IMR-90 (cell line): Measurements from ENCODE around the gene ATXN3. TPM values are rescaled to one million over a fixed set of nuclear protein-coding genes. Genes with fewer than 3 reads are reported as not detected.
A peak's percentile ranks its signal among the peaks of the same experiment; 100 is the strongest.

Experiments
- ATAC-seq: fragments of 200-7000 bp; cut with Tn5 transposase; 2 replicates; pipeline ENCODE4 v1.9.1; 2020; ENCODE audit warnings: low read depth, mild to moderate bottlenecking, moderate library complexity
- BruUV-seq: library from RNA; stranded (reverse); fragments of 400-500 nt; replicated peaks from 2 replicates; lab custom pipeline; 2021; lab: Mats Ljungman, UMichigan
- CTCF ChIA-PET: fragments of 300-600 bp; formaldehyde crosslinking; extraction: SDS; loops from one replicate; lab custom pipeline; 2021; ENCODE audit warnings: antibody characterized with exemption; lab: Yijun Ruan, JAX
- POLR2A ChIA-PET: fragments of 300-600 bp; sonication (Branson Sonifier 250); formaldehyde crosslinking; loops from one replicate; lab custom pipeline; 2022; ENCODE audit warnings: antibody characterized with exemption; ENCODE audit not compliant: unreplicated experiment; lab: Charles Lee
- DNase-seq: peaks from one replicate; pipeline ENCODE4 v3.0.0; 2013
- H2AFZ ChIP-seq: replicated peaks from 2 replicates; pipeline ENCODE3; 2013; ENCODE audit warnings: low read length, mild to moderate bottlenecking; ENCODE audit not compliant: poor library complexity
- H2AK5ac ChIP-seq: 2 replicates; pipeline ENCODE4 v1.6.1; 2013; ENCODE audit warnings: low read depth, low read length, inconsistent platforms
- H2AK9ac ChIP-seq: replicated peaks from 2 replicates; pipeline ENCODE3; 2013; ENCODE audit warnings: mild to moderate bottlenecking, low read depth, low read length, moderate library complexity; ENCODE audit not compliant: poor library complexity
- H2BK120ac ChIP-seq: 2 replicates; pipeline ENCODE4 v1.6.1; 2013; ENCODE audit warnings: low read depth, low read length, inconsistent platforms
- H2BK15ac ChIP-seq: 3 replicates; pipeline ENCODE4 v1.6.1; 2013; ENCODE audit warnings: low read depth, low read length, inconsistent platforms
- H2BK20ac ChIP-seq: 2 replicates; pipeline ENCODE4 v1.6.1; 2013; ENCODE audit warnings: low read depth, mild to moderate bottlenecking, inconsistent platforms, low read length, moderate library complexity
- H2BK5ac ChIP-seq: 2 replicates; pipeline ENCODE4 v1.6.1; 2013; ENCODE audit warnings: mild to moderate bottlenecking, low read depth, low read length, inconsistent platforms; ENCODE audit not compliant: poor library complexity, severe bottlenecking
- H3K14ac ChIP-seq: replicated peaks from 2 replicates; pipeline ENCODE4 v1.6.1; 2013; ENCODE audit warnings: low read depth, low read length, inconsistent platforms
- H3K18ac ChIP-seq: 2 replicates; pipeline ENCODE4 v1.6.1; 2013; ENCODE audit warnings: low read depth, low read length, control low read depth
- H3K23ac ChIP-seq: 2 replicates; pipeline ENCODE4 v1.6.1; 2013; ENCODE audit warnings: low read depth, low read length, inconsistent platforms
- H3K27ac ChIP-seq: 2 replicates; pipeline ENCODE4 v1.5.1; 2013; ENCODE audit warnings: mild to moderate bottlenecking, control low read depth, low read length; ENCODE audit not compliant: insufficient read depth
- H3K27me3 ChIP-seq: 2 replicates; pipeline ENCODE4 v1.6.1; 2013; ENCODE audit warnings: low read length; ENCODE audit not compliant: control insufficient read depth, insufficient read depth
- H3K36me3 ChIP-seq: 2 replicates; pipeline ENCODE4 v1.6.1; 2013; ENCODE audit warnings: low read length, mixed read lengths; ENCODE audit not compliant: control insufficient read depth, insufficient read depth
- H3K4ac ChIP-seq: 2 replicates; pipeline ENCODE4 v1.6.1; 2013; ENCODE audit warnings: low read depth, low read length, inconsistent platforms
- H3K4me1 ChIP-seq: 2 replicates; pipeline ENCODE4 v1.6.1; 2013; ENCODE audit warnings: low read length, mixed read lengths; ENCODE audit not compliant: control insufficient read depth, insufficient read depth
- H3K4me2 ChIP-seq: 2 replicates; pipeline ENCODE4 v1.6.1; 2013; ENCODE audit warnings: low read depth, mild to moderate bottlenecking, control low read depth, low read length, moderate library complexity
- H3K4me3 ChIP-seq: 2 replicates; pipeline ENCODE4 v1.5.1; 2013; ENCODE audit warnings: low read depth, mild to moderate bottlenecking, control low read depth, low read length, moderate library complexity; ENCODE audit not compliant: insufficient read depth
- H3K56ac ChIP-seq: 2 replicates; pipeline ENCODE4 v1.6.1; 2013; ENCODE audit warnings: low read length, inconsistent platforms; ENCODE audit not compliant: insufficient read depth; ENCODE audit errors: extremely low read depth
- H3K79me1 ChIP-seq, 2 experiments: 2 replicates each; pipeline ENCODE4 v1.6.1; 2013; ENCODE audit warnings: low read length in 2 of 2, inconsistent platforms in 1 of 2, low read depth in 1 of 2
- H3K9ac ChIP-seq: 2 replicates; pipeline ENCODE4 v1.6.1; 2013; ENCODE audit warnings: low read depth, low read length, control low read depth
- H3K9me1 ChIP-seq: 2 replicates; pipeline ENCODE4 v1.6.1; 2013; ENCODE audit warnings: low read length, inconsistent platforms; ENCODE audit not compliant: insufficient read depth
- H3K9me3 ChIP-seq: 2 replicates; pipeline ENCODE4 v1.6.1; 2013; ENCODE audit warnings: low read length; ENCODE audit not compliant: control insufficient read depth, insufficient read depth
- H4K20me1 ChIP-seq: 2 replicates; pipeline ENCODE4 v1.6.1; 2013; ENCODE audit warnings: low read length, inconsistent platforms; ENCODE audit not compliant: insufficient read depth
- H4K5ac ChIP-seq: 2 replicates; pipeline ENCODE4 v1.6.1; 2013; ENCODE audit warnings: mild to moderate bottlenecking, low read depth, low read length, control low read depth
- H4K8ac ChIP-seq, 2 experiments: 2 replicates each; pipeline ENCODE4 v1.6.1; 2013; ENCODE audit warnings: low read depth in 2 of 2, low read length in 2 of 2, control low read depth in 1 of 2, inconsistent platforms in 1 of 2
- H4K91ac ChIP-seq: 2 replicates; pipeline ENCODE4 v1.6.1; 2013; ENCODE audit warnings: low read depth, low read length, inconsistent platforms; ENCODE audit not compliant: insufficient read depth
- BHLHE40 ChIP-seq: fragments of 150-350 bp; IDR thresholded peaks from 2 replicates; pipeline ENCODE4 v1.6.1; 2016; ENCODE audit warnings: mild to moderate bottlenecking, low read depth, low read length
- CEBPB ChIP-seq: IDR thresholded peaks from 2 replicates; pipeline ENCODE4 v1.6.1; 2012; ENCODE audit warnings: low read depth, low read length, improper control_type of control experiment
- MAFK ChIP-seq: IDR thresholded peaks from 2 replicates; pipeline ENCODE4 v1.6.1; 2012; ENCODE audit warnings: low read depth, low read length, improper control_type of control experiment
- MAZ ChIP-seq: IDR thresholded peaks from 2 replicates; pipeline ENCODE4 v1.6.1; 2012; ENCODE audit warnings: low read depth, mild to moderate bottlenecking, low read length, improper control_type of control experiment, moderate library complexity, borderline replicate concordance
- POLR2A ChIP-seq: IDR thresholded peaks from 2 replicates; pipeline ENCODE4 v1.6.1; 2012; ENCODE audit warnings: mild to moderate bottlenecking, low read depth, low read length
- RCOR1 ChIP-seq: IDR thresholded peaks from 2 replicates; pipeline ENCODE4 v1.6.1; 2012; ENCODE audit warnings: mild to moderate bottlenecking, low read length, improper control_type of control experiment; ENCODE audit not compliant: insufficient replicate concordance
- RFX5 ChIP-seq: IDR thresholded peaks from 2 replicates; pipeline ENCODE4 v1.8.0; 2012; ENCODE audit warnings: low read depth, mild to moderate bottlenecking, low read length, moderate library complexity
- WGBS, 2 experiments: methylation state at CpG; one replicate each; pipeline versions ENCODE4 v1.1.5 to v1.1.7; 2013; ENCODE audit warnings: missing lambda C conversion rate in 2 of 2; ENCODE audit not compliant: insufficient read length in 1 of 2; ENCODE audit errors: extremely low coverage in 2 of 2; 5-methylcytosine and 5-hydroxymethylcytosine counted together
- dilution Hi-C: fragments of 300-500 bp; cut with HindIII; formaldehyde crosslinking; loops from one replicate; pipeline ENCODE4 v1.14.3; 2018; ENCODE audit warnings: low sequenced_read_pairs; ENCODE audit not compliant: unreplicated experiment
- in situ Hi-C: fragments of 300-500 bp; cut with MboI; formaldehyde crosslinking; loops from 3 replicates; pipeline ENCODE4 v1.14.3; 2019; ENCODE audit warnings: low sequenced_read_pairs, inconsistent platforms, mixed read lengths
- intact Hi-C: fragments of 100-400 bp; cut with micrococcal nuclease; formaldehyde crosslinking; loops from 2 replicates; pipeline ENCODE4 v1.10.0; 2022
- polyA plus RNA-seq, 3 experiments: library from polyadenylated mRNA; depleted of rRNA; stranded (reverse); fragments of >200 nt; gene quantifications; 2 replicates each; pipeline ENCODE4 v1.2.3, GENCODE V29; 2012; ENCODE audit warnings: low replicate concordance in 1 of 3
- total RNA-seq: library from RNA; depleted of rRNA; stranded (reverse); fragments of >200 nt; gene quantifications from 2 replicates; pipeline ENCODE4 v1.2.3, GENCODE V29; 2012
- TF ChIP-seq, protein P1 (sequence below): fragments of 150-350 bp; IDR thresholded peaks from 2 replicates; pipeline ENCODE4 v1.6.1; 2017; ENCODE audit warnings: mild to moderate bottlenecking, antibody characterized with exemption, low read length, low read depth
- TF ChIP-seq, protein P2 (sequence below): conservative IDR thresholded peaks from 2 replicates; pipeline ENCODE4 v1.5.1; 2012; ENCODE audit warnings: mild to moderate bottlenecking, low read depth, low read length, improper control_type of control experiment
- TF ChIP-seq, protein P3 (sequence below): fragments of 150-350 bp; IDR thresholded peaks from 2 replicates; pipeline ENCODE4 v1.6.1; 2016; ENCODE audit warnings: low read depth, mild to moderate bottlenecking, low read length, moderate library complexity, borderline replicate concordance

Gene ATXN3
- total and polyA plus RNA-seq, 2 of the 4 experiments (the other 2 are of a cell fraction), result 9.0 to 13.9 TPM

DNA sequence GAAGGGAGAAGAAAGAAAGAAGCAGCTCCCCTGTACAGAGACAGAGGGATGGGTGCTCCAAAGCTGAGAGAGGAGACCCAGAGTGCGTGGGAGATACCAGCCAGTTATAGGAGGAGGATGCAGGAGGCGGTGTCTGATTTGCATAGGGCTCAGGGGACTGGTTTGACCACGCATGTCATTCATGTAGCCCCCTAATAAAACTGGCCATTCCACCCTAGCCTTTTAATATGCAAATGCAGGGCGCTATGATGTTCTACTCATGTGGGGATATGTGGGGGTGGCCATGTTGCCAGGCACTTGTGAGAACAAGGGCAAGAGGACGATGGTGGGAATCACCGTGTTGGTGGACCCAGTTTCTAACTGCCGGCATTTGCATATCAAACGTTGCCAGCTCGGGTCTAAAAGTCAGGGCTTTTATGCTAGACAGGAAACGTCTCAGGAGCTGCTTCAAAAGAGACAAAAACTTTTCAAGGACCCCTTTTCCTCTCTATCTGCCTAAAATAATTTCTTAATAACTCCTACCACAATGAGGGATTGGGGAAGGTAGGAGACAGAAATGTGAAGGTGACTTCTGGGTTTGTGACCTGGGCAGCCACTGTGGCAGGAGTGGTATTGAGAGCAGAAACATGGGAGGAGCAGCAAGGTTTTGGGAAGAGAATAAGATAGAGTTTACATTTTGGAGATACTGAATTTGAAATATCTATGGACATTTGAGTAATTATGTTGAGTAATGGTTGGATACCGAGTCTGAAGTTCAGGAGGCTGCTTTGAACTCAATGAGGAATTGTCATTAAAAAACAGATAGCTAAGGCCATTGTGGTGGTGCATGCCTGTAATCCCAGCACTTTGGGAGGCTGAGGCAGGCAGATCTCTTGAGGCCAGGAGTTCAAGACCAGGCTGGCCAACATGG lies 2.2 kb upstream of the ATXN3 start:
- CTCF ChIA-PET, result interaction anchor here (2.9 kb wide), 1 partner anchor 10 kb away, joined by 11 read pairs; no protein-coding TSS in a partner anchor
- H3K23ac ChIP-seq, result no peak overlapping the region
- no peaks in the 10 kb centered on the region for H3K36me3 ChIP-seq
- POLR2A ChIA-PET, result interaction anchor here (0.6 kb wide), 1 partner anchor 8 kb away, joined by 4 read pairs; no protein-coding TSS in a partner anchor
- no peak overlapping the region for H3K14ac ChIP-seq
- H2BK5ac ChIP-seq, result no peak overlapping the region
- intact Hi-C loops, result loop anchor here (10.0 kb wide), 1 partner anchor 164 kb away; the partner anchor contains the start of gene FBLN5
- H4K8ac ChIP-seq, result no peak overlapping the region
- no peak overlapping the region for H3K4me2 ChIP-seq
- peaks cover 2 to 8% of the 10 kb centered on the region in 2 experiments; a peak in 2 of 4 replicates for H3K79me1 ChIP-seq
- no peak for ATAC-seq
- no peak overlapping the region for H2AK9ac ChIP-seq
- H2BK15ac ChIP-seq, result no peak overlapping the region
- no peak for DNase-seq
- in situ Hi-C loops, result no loop called here
- H3K27ac ChIP-seq, result no peak overlapping the region
- no peak overlapping the region for H2BK120ac ChIP-seq
- H2AK5ac ChIP-seq, result no peak overlapping the region
- H4K91ac ChIP-seq, result no peak overlapping the region
- WGBS, 2 experiments, result 100% methylated on average over 1 of the region's 11 CpGs; no CpG with 5 or more reads in 1 of the 2 experiments
- H4K20me1 ChIP-seq, result no peaks in the 10 kb centered on the region
- no peaks in the 10 kb centered on the region for H3K27me3 ChIP-seq
- H3K4me1 ChIP-seq, result peaks cover 4% of the 10 kb centered on the region; the same call in 1 of the 2 replicates
- H3K4me3 ChIP-seq, result no peak overlapping the region
- no peak overlapping the region for H3K18ac ChIP-seq
- dilution Hi-C loops, result no loop called here
- no peaks in the 10 kb centered on the region; the same call in 1 of the 2 replicates for H3K9me1 ChIP-seq
- H3K9ac ChIP-seq, result no peak overlapping the region
- BruUV-seq, result no TSS peak
- peak overlapping the region; percentile 67 for H2AFZ ChIP-seq
- no peak overlapping the region for H4K5ac ChIP-seq
- H3K9me3 ChIP-seq, result no peaks in the 10 kb centered on the region
- TF ChIP-seq, protein P1, sequence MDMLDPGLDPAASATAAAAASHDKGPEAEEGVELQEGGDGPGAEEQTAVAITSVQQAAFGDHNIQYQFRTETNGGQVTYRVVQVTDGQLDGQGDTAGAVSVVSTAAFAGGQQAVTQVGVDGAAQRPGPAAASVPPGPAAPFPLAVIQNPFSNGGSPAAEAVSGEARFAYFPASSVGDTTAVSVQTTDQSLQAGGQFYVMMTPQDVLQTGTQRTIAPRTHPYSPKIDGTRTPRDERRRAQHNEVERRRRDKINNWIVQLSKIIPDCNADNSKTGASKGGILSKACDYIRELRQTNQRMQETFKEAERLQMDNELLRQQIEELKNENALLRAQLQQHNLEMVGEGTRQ, result no peak
- no peak for TF ChIP-seq BHLHE40
- TF ChIP-seq, protein P2, sequence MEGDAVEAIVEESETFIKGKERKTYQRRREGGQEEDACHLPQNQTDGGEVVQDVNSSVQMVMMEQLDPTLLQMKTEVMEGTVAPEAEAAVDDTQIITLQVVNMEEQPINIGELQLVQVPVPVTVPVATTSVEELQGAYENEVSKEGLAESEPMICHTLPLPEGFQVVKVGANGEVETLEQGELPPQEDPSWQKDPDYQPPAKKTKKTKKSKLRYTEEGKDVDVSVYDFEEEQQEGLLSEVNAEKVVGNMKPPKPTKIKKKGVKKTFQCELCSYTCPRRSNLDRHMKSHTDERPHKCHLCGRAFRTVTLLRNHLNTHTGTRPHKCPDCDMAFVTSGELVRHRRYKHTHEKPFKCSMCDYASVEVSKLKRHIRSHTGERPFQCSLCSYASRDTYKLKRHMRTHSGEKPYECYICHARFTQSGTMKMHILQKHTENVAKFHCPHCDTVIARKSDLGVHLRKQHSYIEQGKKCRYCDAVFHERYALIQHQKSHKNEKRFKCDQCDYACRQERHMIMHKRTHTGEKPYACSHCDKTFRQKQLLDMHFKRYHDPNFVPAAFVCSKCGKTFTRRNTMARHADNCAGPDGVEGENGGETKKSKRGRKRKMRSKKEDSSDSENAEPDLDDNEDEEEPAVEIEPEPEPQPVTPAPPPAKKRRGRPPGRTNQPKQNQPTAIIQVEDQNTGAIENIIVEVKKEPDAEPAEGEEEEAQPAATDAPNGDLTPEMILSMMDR, result no peak
- no peak for TF ChIP-seq MAZ
- no peak for TF ChIP-seq MAFK
- TF ChIP-seq CEBPB, result no peak
- no peak for TF ChIP-seq POLR2A
- no peak for TF ChIP-seq RFX5
- TF ChIP-seq RCOR1, result no peak
- TF ChIP-seq, protein P3, sequence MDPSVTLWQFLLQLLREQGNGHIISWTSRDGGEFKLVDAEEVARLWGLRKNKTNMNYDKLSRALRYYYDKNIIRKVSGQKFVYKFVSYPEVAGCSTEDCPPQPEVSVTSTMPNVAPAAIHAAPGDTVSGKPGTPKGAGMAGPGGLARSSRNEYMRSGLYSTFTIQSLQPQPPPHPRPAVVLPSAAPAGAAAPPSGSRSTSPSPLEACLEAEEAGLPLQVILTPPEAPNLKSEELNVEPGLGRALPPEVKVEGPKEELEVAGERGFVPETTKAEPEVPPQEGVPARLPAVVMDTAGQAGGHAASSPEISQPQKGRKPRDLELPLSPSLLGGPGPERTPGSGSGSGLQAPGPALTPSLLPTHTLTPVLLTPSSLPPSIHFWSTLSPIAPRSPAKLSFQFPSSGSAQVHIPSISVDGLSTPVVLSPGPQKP, result no peak
- H3K4ac ChIP-seq, result no peak overlapping the region
- H2BK20ac ChIP-seq, result no peak overlapping the region
- H3K56ac ChIP-seq, result no peak overlapping the region
